ENCODE results near the gene TSPAN14. TPM values are rescaled to one million over a fixed set of nuclear protein-coding genes. Genes with fewer than 3 reads are reported as not detected.

The TSPAN14 gene
- total RNA-seq, 6 experiments from 2014 or later: 72.9 to 96.2 (median 84.5) TPM

DNA sequence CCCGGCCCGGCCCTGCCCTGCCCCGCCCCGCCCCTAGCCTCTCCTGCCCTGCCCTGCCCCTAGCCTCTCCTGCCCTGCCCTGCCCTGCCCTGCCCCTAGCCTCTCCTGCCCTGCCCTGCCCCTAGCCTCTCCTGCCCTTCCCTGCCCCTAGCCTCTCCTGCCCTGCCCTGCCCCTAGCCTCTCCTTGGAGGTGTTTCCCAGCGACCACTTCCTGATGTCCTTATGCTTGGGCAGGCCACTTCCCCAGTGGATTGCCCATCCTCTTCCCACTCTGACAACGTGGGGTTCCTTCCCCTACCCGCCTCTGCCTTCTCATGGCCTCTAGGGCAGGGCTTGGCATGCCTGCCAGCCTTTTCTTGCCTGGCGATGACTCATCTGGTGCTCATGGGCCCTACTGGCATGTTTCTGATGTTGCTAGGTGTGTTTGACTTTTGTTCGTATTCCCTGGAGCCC lies 24.6 kb upstream of the TSPAN14 start:
- Mint-ChIP-seq H3K4me1 (ENCODE audit: low read depth) (peaks cover 6% of the 10 kb centered on the region), H3K27ac (no peak overlapping the region), H3K9me3 (no peaks in the 10 kb centered on the region), H3K27me3 (ENCODE audit: insufficient read depth) (peaks cover 12% of the 10 kb centered on the region), H3K4me3 (no peak overlapping the region), H3K36me3 (ENCODE audit: low read depth) (no peaks in the 10 kb centered on the region)
- DNase-seq: peak; percentile 11
- TF ChIP-seq, protein P1, sequence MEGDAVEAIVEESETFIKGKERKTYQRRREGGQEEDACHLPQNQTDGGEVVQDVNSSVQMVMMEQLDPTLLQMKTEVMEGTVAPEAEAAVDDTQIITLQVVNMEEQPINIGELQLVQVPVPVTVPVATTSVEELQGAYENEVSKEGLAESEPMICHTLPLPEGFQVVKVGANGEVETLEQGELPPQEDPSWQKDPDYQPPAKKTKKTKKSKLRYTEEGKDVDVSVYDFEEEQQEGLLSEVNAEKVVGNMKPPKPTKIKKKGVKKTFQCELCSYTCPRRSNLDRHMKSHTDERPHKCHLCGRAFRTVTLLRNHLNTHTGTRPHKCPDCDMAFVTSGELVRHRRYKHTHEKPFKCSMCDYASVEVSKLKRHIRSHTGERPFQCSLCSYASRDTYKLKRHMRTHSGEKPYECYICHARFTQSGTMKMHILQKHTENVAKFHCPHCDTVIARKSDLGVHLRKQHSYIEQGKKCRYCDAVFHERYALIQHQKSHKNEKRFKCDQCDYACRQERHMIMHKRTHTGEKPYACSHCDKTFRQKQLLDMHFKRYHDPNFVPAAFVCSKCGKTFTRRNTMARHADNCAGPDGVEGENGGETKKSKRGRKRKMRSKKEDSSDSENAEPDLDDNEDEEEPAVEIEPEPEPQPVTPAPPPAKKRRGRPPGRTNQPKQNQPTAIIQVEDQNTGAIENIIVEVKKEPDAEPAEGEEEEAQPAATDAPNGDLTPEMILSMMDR (IDR thresholded peaks at IDR 0.05): no peak

DNA sequence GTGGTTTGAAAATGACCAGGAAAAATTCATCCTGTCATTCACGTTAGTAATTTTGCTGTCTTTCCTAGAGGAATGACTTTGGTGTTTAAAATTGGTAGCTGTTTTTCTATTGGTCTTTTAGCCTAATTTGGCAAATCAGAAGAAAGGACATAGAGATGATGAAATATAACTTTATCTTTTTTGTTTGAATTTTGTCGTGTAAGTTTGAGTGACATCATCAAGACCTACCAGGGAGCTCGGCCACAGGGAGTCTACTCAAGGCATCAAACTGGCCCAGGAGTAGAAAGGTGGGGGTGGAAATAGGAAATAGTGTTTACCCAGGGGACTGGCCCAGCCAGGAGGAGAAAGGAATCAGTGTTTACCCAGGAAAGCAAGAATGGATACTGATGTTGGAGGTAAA lies 21.0 kb upstream of the TSPAN14 start:
- H3K4me1 Mint-ChIP-seq (ENCODE audit: low read depth): peaks cover 6% of the 10 kb centered on the region
- DNase-seq: no peak
- H3K4me3 Mint-ChIP-seq: no peak overlapping the region
- TF ChIP-seq, protein P1 (IDR thresholded peaks at IDR 0.05): no peak
- H3K36me3 Mint-ChIP-seq (ENCODE audit: low read depth): no peaks in the 10 kb centered on the region
- peaks cover 20% of the 10 kb centered on the region for H3K27me3 Mint-ChIP-seq (ENCODE audit: insufficient read depth)
- H3K27ac Mint-ChIP-seq: no peak overlapping the region
- H3K9me3 Mint-ChIP-seq: no peaks in the 10 kb centered on the region

DNA sequence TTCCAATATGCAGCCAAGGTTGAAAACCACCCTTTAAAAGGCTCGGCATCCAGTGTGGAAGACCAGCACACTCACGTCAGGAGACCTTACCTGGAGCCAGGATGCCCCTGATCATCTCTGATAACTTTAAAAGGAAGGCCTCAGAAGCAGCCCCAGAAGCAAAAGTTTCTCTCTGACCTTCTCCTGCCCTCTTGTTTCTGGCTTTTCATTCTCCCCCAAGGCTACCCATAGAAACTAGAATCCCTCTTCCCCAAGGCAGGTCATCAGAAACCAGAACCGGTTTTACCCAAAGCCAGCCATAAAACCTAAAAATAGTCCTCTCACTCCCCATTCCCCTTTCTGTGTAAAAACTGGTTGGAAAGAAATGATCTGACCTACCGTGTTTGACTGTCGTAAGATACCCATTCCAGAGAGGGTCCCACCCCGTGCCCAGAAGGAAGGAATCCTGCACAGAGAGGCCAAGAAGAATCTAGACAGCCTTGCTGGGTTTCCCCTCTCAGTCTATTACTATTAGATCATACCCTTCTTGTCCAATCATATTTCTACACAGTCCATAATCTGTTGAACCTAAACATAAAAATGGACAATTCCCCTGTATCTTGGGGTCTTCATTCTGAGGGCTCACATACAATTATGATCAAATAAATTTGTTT lies 17.5 kb upstream of the TSPAN14 start:
- TF ChIP-seq, protein P1 (IDR thresholded peaks at IDR 0.05): no peak
- Mint-ChIP-seq H3K27ac (no peak overlapping the region), H3K27me3 (ENCODE audit: insufficient read depth) (peaks cover 28% of the 10 kb centered on the region), H3K4me1 (ENCODE audit: low read depth) (no peaks in the 10 kb centered on the region), H3K36me3 (ENCODE audit: low read depth) (no peaks in the 10 kb centered on the region), H3K9me3 (no peaks in the 10 kb centered on the region), H3K4me3 (no peak overlapping the region)
- no peak for DNase-seq

DNA sequence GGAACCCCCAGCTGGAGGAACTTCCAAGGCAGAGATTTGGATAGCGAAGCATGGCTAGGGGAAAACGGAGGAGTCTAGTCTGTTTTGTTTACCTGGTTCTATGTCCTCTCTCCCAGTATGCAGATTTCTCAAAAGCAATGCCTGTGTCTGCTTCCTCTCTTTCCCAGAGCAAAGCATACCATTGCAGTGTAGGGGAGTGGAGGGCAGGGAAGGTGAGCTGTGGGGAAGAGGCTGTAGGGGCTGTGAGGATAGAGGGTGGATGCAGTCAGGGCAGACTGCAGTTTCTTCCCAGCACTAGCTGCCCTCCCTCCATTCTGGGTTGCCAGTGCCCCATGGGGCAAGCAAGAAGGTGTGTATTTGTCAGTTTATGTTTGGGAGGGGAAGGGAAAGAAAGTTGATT lies 16.9 kb upstream of the TSPAN14 start:
- Mint-ChIP-seq H3K4me3 (no peak overlapping the region), H3K9me3 (no peaks in the 10 kb centered on the region), H3K4me1 (ENCODE audit: low read depth) (no peaks in the 10 kb centered on the region; the same call in 1 of the 2 replicates), H3K27me3 (ENCODE audit: insufficient read depth) (peaks cover 28% of the 10 kb centered on the region), H3K36me3 (ENCODE audit: low read depth) (no peaks in the 10 kb centered on the region), H3K27ac (no peak overlapping the region)
- no peak for DNase-seq
- TF ChIP-seq, protein P1 (IDR thresholded peaks at IDR 0.05): no peak

DNA sequence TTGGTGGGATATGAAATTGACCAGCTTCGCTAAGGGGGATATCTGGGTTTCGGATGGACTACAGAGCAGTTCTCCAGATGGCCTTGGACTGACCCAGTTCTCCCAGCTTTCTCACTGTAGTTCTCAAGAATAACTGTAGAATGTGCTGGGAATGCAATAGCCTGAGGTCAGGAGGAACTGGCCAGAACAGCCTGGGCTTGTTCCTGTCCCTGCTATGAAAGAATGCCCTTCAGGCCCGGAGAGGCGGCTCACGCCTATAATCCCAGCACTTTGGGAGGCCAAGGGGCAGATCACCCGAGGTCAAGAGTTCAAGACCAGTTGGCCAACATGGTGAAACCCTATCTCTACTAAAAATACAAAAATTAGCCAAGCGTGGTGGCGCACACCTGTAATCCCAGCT lies 12.3 kb upstream of the TSPAN14 start:
- peaks cover 32% of the 10 kb centered on the region for H3K4me1 Mint-ChIP-seq (ENCODE audit: low read depth)
- H3K9me3 Mint-ChIP-seq: no peaks in the 10 kb centered on the region
- TF ChIP-seq, protein P1 (IDR thresholded peaks at IDR 0.05): no peak
- no peak overlapping the region; the same call in 1 of the 2 replicates for H3K27ac Mint-ChIP-seq
- peaks cover 20% of the 10 kb centered on the region for H3K27me3 Mint-ChIP-seq (ENCODE audit: insufficient read depth)
- no peak for DNase-seq
- H3K36me3 Mint-ChIP-seq (ENCODE audit: low read depth): no peaks in the 10 kb centered on the region
- H3K4me3 Mint-ChIP-seq: no peak overlapping the region

All from HFFc6 (cell line).